Measurements from ENCODE around the gene NDUFB6.

The NDUFB6 gene

DNA sequence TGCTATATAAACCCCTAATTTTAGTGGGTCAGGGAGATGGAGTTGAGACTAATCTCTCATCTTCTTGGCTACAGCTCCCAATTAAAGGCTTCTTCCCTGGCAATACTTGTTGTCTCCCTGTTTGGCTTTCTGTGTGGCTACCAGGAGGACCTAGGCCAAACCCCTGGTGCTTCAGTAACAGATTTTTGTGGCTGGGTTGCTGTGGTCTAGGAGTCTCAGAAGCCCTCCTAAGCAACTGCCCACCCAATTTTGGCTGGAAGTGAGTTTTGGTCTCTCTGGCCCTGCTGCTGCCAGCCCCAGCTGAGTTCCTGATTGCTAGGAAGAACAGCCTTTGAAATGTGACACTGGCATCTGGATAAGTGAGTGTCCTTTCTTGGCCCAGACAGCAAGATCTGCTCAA lies 56.7 kb downstream of the NDUFB6 start:
- no peak for DNase-seq

DNA sequence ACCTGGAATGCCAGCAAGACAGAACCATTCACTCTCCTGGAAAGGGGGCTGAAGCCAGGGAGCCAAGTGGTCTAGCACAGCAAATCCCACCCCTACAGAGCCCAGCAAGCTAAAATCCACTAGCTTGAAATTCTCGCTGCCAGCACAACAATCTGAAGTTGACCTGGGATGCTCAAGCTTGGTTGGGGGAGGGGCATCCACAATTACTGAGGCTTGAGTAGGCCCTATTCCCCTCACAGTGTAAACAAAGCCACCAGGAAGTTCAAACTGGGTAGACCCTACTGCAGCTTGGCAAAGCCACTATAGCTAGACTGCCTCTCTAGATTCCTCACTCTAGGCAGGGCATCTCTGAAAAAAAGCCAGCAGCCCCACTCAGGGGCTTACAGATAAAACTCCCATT lies 64.2 kb downstream of the NDUFB6 start:
- no peak for DNase-seq

DNA sequence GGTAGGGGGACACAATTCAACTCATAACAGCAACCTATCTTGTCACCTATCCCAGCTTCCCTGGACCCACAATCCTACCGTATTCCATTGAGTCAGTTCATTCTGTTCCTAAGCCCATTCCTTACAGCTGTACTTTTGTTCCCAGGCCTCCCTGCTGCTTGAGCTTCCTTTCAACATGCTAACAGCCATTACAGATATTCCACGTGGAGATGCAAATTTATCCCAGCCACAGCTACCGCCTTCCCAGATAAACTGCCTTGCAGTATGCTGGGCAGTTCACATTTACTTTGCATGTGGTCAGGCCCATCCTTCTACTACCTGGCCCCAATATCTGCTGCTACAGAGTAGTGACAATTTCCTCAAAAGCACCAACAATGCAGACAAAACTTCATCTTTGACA lies 70.0 kb downstream of the NDUFB6 start:
- no peak for DNase-seq
